NCI-H2081 treated with DMSO at 0.1 percent for 48 hours (cell line): ENCODE data around the gene SUPT4H1.
"Not testable (repeated sequence)": the region's sequence is repeated elsewhere in the genome, so short reads cannot be mapped to it uniquely, and the experiment has no call there.

Source experiments
- DNase-seq: peaks from one replicate; lab custom pipeline; 2025; lab: John Stamatoyannopoulos, UW

The SUPT4H1 gene

DNA sequence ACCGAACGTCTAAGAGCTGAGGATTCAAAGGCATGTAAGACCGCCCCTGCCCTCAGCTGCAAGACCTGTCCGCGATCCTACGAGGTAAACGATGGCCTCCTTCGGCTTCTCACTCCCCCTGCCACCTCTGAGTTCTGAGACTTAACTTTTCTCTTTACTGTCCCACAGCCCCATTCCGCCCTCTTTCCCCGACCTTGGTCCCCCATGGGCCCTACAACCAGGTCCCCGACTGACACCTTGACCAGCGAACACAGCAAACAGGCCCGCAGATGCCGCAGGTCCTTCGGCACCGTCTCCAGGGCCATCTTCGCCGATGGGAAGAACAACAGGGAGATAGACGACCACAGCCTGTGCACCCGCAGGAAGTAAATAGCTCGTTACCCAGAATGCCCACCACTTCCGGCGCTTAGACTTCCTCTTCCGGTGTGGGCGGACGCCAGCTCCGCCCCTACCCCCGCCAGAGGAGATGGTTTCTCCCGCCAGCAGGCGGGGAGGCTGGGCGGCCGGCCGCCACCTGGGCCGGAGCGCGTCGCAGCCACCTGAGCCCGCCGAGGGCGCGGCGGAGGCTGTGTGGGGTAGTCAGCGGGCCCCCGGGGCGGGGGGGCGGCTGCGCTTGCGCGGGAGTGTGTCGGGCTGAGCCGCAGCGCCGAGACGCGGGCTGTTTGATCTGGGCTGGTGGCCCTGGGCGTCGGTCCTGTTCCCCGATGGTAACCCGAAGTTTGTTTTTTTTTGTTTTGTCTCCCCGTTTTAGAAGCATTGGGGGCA lies at the start of gene SUPT4H1:
TSS of gene SUPT4H1 (minus strand) at position 371 of the 765 bp plus-strand sequence. CDS start at position 305, 66 bp downstream.
- peak; percentile 81 for DNase-seq

DNA sequence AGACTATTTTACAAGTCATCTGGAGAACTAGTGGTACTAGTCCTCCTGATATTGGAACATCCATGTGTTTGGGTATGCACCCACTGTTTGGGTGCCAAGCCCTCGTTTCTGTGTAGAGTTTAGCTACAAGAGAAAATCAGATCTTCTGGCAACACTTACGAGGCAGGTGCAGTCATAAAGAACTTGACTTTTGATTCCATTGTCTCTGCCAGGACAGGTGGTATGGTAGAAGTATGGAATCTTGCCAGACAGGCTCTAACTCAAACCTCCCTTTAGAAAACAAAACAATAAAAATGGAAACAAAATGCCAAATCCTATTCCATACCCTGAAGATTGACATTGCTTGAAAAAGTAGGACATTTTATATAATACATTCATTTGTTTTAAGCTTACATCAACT lies 49.3 kb upstream of the SUPT4H1 start:
- no peak for DNase-seq

GRCh38 chr17:58400826-58401225 lies 48.8 kb upstream of the SUPT4H1 start:
- DNase-seq: no peak

- no peak for DNase-seq
Measured at GRCh38 chr17:58399974-58400373, 48.0 kb upstream of the SUPT4H1 start.

- DNase-seq: peak; percentile 66
Measured at GRCh38 chr17:58398574-58399266, 46.7 kb upstream of the SUPT4H1 start.

- DNase-seq: not testable (repeated sequence)
Measured at GRCh38 chr17:58397421-58397820, 45.4 kb upstream of the SUPT4H1 start.

- no peak for DNase-seq
Measured at GRCh38 chr17:58396173-58396572, 44.2 kb upstream of the SUPT4H1 start.

DNA sequence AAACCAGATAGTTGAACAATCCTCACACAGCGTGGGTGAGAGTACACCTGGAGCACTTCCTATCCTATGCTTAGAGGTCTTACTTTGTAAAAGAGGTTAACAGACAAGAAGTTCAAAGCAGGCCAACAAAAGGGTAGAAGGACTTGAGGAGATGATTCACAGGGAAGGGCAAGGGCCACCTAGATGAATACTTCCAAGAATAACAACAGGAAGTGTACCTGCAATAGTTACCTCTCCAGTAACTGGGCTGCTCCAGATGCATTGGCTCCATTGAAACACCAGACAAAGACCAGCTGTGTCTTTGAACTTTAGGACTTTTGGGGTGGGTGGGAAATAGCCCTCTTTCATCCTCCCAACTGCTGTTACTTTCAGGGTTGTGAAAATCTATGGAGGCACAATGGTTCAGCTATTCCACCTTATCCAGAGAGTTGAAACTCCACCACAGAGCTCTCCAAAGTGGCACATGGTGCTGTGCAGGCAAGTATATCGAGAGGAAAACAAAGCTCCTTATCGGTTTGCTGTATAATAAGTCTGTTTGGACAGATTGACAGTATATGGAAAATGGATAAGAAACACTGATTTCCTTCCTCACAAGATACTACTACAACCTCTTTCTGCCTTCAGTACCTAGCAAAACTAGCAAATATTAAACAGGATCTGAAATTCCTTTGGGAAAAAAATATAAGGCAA lies 42.7 kb upstream of the SUPT4H1 start:
- DNase-seq: no peak

DNA sequence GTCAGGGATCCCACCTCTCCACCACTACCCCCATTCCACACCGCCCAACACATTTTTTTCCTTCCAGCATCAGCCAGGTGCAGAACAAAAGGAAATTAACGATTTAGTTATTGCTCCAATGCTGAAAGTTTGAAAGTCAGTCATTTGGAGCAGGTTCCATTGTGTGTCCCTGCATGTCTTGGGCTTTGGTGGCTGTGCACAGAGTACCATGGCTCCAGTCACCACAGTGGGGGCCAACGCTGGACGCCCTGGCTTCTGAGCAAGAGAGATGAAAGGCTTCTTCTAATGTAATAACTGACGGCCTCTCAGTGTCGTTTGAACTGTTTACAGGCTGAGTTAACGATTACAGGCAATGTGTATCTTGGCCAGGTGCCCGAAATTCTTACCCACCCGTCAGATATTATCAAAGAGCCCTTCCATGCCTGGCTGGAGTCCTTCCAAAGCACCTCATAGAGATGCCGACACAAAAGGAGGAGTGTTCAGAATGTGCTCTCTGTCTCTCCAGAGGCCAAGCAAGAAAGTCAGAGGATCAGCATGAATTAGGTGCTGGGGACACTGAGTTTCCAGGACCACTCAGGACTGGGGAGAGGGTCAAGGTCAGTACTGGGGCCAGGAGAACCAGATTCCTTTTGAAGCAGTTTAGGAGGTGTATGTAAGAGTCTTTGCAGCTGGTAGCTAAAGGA lies 39.4 kb upstream of the SUPT4H1 start:
- peak; percentile 93 for DNase-seq

DNA sequence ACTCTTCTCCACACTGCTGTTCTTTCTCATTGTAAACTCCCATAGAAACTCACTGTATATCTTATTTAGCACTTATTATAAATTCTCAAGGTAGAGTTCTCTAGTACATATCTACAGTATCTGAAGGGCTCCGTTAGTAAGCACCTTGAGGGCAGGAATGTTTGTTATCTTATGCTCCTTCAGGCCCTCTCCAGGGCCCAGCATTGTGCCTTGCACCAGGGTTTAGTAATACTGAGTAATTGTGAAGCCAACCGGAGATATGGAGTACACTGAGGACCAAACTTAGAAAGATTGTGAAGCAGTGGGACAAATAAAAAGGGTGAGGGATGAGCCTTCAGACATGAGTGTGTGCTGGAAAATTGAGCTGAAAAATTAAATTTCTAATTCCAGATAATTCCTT lies 38.9 kb upstream of the SUPT4H1 start:
- no peak for DNase-seq

GRCh38 chr17:58388302-58389190 lies 36.5 kb upstream of the SUPT4H1 start:
- no peak for DNase-seq

GRCh38 chr17:58387834-58388233 lies 35.8 kb upstream of the SUPT4H1 start:
- no peak for DNase-seq

DNA sequence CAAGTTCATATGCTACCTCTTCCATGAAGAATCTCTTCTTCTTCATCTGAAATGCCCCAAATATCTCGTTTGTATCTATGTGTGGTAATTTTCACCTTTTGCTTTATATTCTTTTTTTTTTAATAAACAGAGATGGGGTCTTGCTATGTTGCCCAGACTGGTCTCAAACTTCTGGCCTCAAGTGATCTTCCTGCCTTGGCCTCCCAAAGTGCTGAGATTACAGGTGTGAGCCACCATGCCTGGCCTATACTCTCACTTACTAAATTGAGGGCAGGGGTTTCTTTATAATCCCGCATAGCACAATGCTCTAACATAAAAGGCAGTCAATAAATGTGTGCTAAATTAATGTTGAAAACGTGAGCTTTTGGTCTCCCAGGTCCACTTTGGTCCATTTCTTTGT lies 34.7 kb upstream of the SUPT4H1 start:
- DNase-seq: no peak

GRCh38 chr17:58385359-58385899 lies 33.4 kb upstream of the SUPT4H1 start:
- DNase-seq: no peak

GRCh38 chr17:58384897-58385296 lies 32.9 kb upstream of the SUPT4H1 start:
- DNase-seq: no peak

- DNase-seq: no peak
Measured at GRCh38 chr17:58383892-58384462, 32.0 kb upstream of the SUPT4H1 start.

- no peak for DNase-seq
Measured at GRCh38 chr17:58382872-58383242, 30.9 kb upstream of the SUPT4H1 start.

DNA sequence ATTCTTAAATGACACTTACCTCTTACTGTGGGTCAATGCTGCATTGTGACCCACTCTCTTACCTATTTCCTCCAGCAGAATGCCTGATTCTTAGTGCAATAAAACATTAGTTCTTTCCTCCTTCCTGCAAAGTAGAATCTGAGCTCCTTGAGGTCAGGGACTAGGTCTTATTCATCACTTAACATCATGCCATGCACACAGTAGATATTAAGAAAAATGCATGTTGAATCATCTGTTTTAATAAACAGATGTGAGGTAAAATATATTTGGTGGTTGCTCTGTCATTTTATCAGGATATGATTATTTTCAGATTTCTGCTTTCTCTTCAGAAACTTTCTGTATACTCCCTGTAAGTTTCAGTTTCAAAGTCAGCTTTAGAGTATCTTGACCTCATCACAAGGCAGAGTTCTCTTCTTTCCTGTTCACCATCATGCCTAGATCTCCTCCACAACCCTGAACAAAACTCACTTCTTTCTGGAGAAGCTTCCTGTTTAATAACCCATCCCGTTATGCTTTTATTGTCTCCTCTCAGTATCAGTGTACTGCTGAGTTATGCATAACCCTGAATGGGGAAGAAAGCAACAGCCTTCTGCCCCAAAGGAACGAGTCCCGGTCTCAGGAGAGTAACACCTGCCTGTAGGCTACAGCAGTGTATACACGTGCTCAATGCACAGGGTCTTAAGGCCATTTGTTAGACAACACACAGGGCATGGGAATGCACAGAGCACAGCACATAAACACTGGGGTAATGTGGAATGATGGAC lies 30.3 kb upstream of the SUPT4H1 start:
- DNase-seq: no peak

- no peak for DNase-seq
Measured at GRCh38 chr17:58381124-58382035, 29.4 kb upstream of the SUPT4H1 start.
